Astrocyte (in vitro differentiated cells and primary cell): ENCODE results near the gene MED22. TPM values are rescaled to one million over a fixed set of nuclear protein-coding genes. Genes with fewer than 3 reads are reported as not detected.

Experiments
- DNase-seq: peaks from one replicate; pipeline ENCODE4 v3.0.0-alpha.2; 2010; ENCODE audit warnings: low read depth
- FAIRE-seq: peaks from 2 replicates; lab custom pipeline; 2011; peaks lifted over from hg19 to GRCh38; lab: Jason Lieb, UNC
- H2AFZ ChIP-seq: 2 replicates; pipeline ENCODE4 v1.6.0; 2012; ENCODE audit warnings: low read depth, low read length, inconsistent platforms
- H3K27ac ChIP-seq: 2 replicates; pipeline ENCODE4 v1.5.1; 2011; ENCODE audit warnings: low read depth, low read length, inconsistent platforms
- H3K27me3 ChIP-seq: 2 replicates; pipeline ENCODE4 v1.6.0; 2011; ENCODE audit warnings: low read length, inconsistent platforms; ENCODE audit not compliant: insufficient read depth
- H3K36me3 ChIP-seq: 2 replicates; pipeline ENCODE4 v1.5.1; 2011; ENCODE audit warnings: low read length, inconsistent platforms; ENCODE audit not compliant: insufficient read depth
- H3K4me1 ChIP-seq: 2 replicates; pipeline ENCODE4 v1.5.1; 2011; ENCODE audit warnings: low read length, inconsistent platforms; ENCODE audit not compliant: insufficient read depth
- H3K4me2 ChIP-seq: 2 replicates; pipeline ENCODE4 v1.6.0; 2012; ENCODE audit warnings: low read length, inconsistent platforms
- H3K4me3 ChIP-seq: 2 replicates; pipeline ENCODE4 v1.5.1; 2011; ENCODE audit warnings: low read depth, mild to moderate bottlenecking, low read length, inconsistent platforms; ENCODE audit not compliant: insufficient read depth
- H3K79me2 ChIP-seq: 2 replicates; pipeline ENCODE4 v1.6.0; 2012; ENCODE audit warnings: mild to moderate bottlenecking, low read length, inconsistent platforms; ENCODE audit not compliant: insufficient read depth
- H3K9ac ChIP-seq: 2 replicates; pipeline ENCODE4 v1.6.0; 2012; ENCODE audit warnings: mild to moderate bottlenecking, low read length, inconsistent platforms
- H3K9me3 ChIP-seq: 2 replicates; pipeline ENCODE4 v1.5.1; 2012; ENCODE audit warnings: low read depth, mild to moderate bottlenecking, low read length, inconsistent platforms; ENCODE audit not compliant: insufficient read depth
- H4K20me1 ChIP-seq: 2 replicates; pipeline ENCODE4 v1.6.0; 2012; ENCODE audit warnings: low read length, inconsistent platforms; ENCODE audit not compliant: insufficient read depth
- H3K27ac Mint-ChIP-seq: one replicate; pipeline ENCODE4 v1.8.0; 2021; ENCODE audit warnings: mild to moderate bottlenecking, mixed read lengths; ENCODE audit not compliant: unreplicated experiment
- H3K27me3 Mint-ChIP-seq: one replicate; pipeline ENCODE4 v1.8.0; 2021; ENCODE audit warnings: low read depth, mixed read lengths; ENCODE audit not compliant: unreplicated experiment
- H3K36me3 Mint-ChIP-seq: one replicate; pipeline ENCODE4 v1.8.0; 2021; ENCODE audit warnings: low read depth, mixed read lengths; ENCODE audit not compliant: unreplicated experiment
- H3K4me1 Mint-ChIP-seq: one replicate; pipeline ENCODE4 v1.8.0; 2021; ENCODE audit warnings: low read depth, mixed read lengths; ENCODE audit not compliant: unreplicated experiment
- H3K4me3 Mint-ChIP-seq: one replicate; pipeline ENCODE4 v1.8.0; 2021; ENCODE audit warnings: mild to moderate bottlenecking, moderate library complexity, mixed read lengths; ENCODE audit not compliant: unreplicated experiment
- H3K9me3 Mint-ChIP-seq: one replicate; pipeline ENCODE4 v1.8.0; 2021; ENCODE audit warnings: mild to moderate bottlenecking, mixed read lengths; ENCODE audit not compliant: unreplicated experiment
- CTCF ChIP-seq: IDR thresholded peaks from 2 replicates; pipeline ENCODE4 v1.5.1; 2011; ENCODE audit warnings: low read depth, mild to moderate bottlenecking, inconsistent platforms, low read length, moderate library complexity; ENCODE audit not compliant: insufficient read depth
- EZH2 ChIP-seq: IDR thresholded peaks from 2 replicates; pipeline ENCODE4 v1.6.1; 2012; ENCODE audit warnings: mild to moderate bottlenecking, low read length, inconsistent platforms; ENCODE audit not compliant: insufficient read depth
- total RNA-seq: library from RNA; stranded (reverse); gene quantifications from 2 replicates; pipeline ENCODE4 v1.2.1, GENCODE V29; 2021

The MED22 gene
- total RNA-seq, 1 donor from 2014 or later, result 28.8 TPM

GRCh38 chr9:133353548-133353947 is 5.6 kb upstream of the MED22 start:
- peaks cover 82% of the 10 kb centered on the region for H4K20me1 ChIP-seq
- DNase-seq, result no peak

GRCh38 chr9:133352635-133353340 is 4.9 kb upstream of the MED22 start:
- Histone ChIP-seq H3K4me3 (no peak overlapping the region), H4K20me1 (peaks cover 78% of the 10 kb centered on the region), H3K36me3 (peaks cover 40% of the 10 kb centered on the region), H2AFZ (no peak overlapping the region), H3K4me1 (peaks cover 29% of the 10 kb centered on the region), H3K27me3 (no peaks in the 10 kb centered on the region), H3K9ac (no peak overlapping the region), H3K4me2 (no peak overlapping the region), H3K27ac (no peak overlapping the region), H3K79me2 (peaks cover 66% of the 10 kb centered on the region), H3K9me3 (no peaks in the 10 kb centered on the region)
- Mint-ChIP-seq H3K27ac (peak overlapping the region; percentile 41), H3K36me3 (peaks cover 35% of the 10 kb centered on the region), H3K4me3 (peak overlapping the region; percentile 27), H3K27me3 (no peaks in the 10 kb centered on the region), H3K4me1 (peaks cover 27% of the 10 kb centered on the region), H3K9me3 (no peaks in the 10 kb centered on the region)
- DNase-seq (no peak), FAIRE-seq (no peak)
- no peak for TF ChIP-seq EZH2
- TF ChIP-seq CTCF, result no peak

More at GRCh38 chr9:133353548-133353947, 5.6 kb upstream of the MED22 start:
- H3K79me2 ChIP-seq, result peaks cover 66% of the 10 kb centered on the region
- no peak for FAIRE-seq
- H3K36me3 Mint-ChIP-seq, result peaks cover 37% of the 10 kb centered on the region
- no peaks in the 10 kb centered on the region for H3K9me3 ChIP-seq
- H3K9me3 Mint-ChIP-seq, result no peaks in the 10 kb centered on the region
- no peak overlapping the region for H3K4me3 ChIP-seq
- no peaks in the 10 kb centered on the region for H3K27me3 Mint-ChIP-seq
- no peak overlapping the region for H2AFZ ChIP-seq
- TF ChIP-seq EZH2 (no peak), CTCF (no peak)
- no peak overlapping the region for H3K27ac Mint-ChIP-seq
- no peak overlapping the region for H3K27ac ChIP-seq
- H3K9ac ChIP-seq, result no peak overlapping the region
- peaks cover 30% of the 10 kb centered on the region for H3K4me1 Mint-ChIP-seq
- H3K4me3 Mint-ChIP-seq, result peak overlapping the region; percentile 34
- H3K36me3 ChIP-seq, result peaks cover 40% of the 10 kb centered on the region
- no peak overlapping the region for H3K4me2 ChIP-seq
- no peaks in the 10 kb centered on the region for H3K27me3 ChIP-seq
- H3K4me1 ChIP-seq, result peaks cover 29% of the 10 kb centered on the region
